ENCODE data around the gene TMEM108.

Gene TMEM108

DNA sequence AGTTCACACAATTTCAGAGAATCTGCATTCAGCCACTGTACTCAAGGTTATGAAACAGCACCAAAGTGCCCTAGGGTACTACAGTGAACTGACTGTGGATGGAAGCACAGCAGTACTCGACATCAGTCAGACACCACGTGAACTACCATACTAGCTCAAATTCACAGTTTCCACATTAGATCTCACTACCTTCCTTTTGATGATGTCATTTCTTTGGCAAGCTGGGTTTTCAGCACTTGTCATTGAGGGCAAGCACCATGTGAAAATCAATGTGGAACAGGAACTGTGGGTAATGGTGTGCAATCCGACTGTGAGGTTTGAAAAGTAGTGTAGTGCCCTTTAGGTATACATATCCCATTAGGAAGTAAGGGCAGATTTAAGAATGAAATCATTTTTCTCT is 251.1 kb downstream of the TMEM108 start:
- DNase-seq, result no peak

GRCh38 chr3:133292296-133292695 is 254.1 kb downstream of the TMEM108 start:
- no peak for DNase-seq

GRCh38 chr3:133293397-133294110 is 255.4 kb downstream of the TMEM108 start:
- no peak for DNase-seq

GRCh38 chr3:133294253-133294652 is 256.1 kb downstream of the TMEM108 start:
- no peak for DNase-seq

GRCh38 chr3:133295199-133295901 is 257.2 kb downstream of the TMEM108 start:
- DNase-seq, result no peak

DNA sequence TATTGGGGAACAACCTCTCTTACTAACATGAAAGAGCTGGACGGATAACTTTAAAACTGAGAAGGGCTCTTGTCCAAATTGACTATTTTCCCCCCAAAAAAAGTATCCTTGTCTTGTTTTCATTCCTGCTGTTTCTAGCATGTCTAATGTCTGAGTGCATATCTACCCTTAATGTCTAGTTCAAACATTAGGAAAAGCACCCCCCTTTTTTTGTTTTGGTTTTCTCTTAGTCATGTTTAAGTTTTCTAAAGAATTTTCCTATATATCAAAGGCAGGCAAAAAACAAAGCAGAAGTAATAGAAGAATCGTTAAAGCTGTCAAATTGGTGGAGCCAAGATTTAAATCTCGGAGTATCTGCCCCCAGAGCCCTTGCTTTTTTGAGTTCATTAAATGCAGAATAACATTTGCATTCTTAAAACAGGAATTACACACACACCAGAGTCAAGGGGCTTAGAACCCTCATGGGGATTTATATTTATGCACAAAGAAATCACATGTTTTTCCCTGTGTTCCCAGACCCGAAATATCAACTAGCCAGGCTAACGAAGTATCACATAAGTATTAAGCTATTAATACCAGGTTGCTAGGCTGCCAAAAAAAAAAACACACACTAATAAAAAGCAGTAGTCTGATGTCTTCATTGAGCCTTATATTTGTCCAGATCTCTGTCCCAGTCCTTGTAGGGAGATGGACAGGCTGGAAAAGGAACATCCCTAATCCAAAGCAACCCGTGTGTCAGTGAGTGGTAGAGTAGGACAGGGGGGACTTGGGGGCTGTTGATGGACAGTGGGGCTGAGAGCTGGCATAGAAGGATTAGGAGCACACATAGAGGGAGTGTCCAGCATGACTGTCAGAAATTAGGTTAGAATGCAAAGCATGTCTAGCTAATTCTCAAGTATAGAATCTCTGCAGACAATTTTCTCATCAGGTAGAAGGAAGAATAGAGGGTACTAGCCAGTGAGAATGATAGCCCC is 258.0 kb downstream of the TMEM108 start:
- peak; percentile 38 for DNase-seq

DNA sequence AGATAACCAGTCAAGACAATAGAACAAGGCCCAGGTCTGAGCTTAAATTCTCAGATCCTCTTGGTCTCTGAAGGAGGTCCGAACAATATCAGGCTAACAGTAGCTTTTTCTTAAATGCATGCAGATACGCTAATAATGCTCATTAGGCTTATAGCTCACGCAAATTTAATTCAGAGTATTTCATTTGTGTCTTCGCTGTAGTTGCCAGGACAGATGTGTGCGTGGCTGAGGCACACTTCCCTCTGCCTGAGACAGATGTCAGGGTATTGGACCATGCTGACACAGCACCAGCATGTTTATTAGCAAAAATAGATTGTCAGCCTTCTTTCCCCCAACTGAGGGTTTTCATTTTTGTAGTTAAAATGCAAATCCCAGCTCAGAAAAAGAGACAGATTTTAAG is 258.8 kb downstream of the TMEM108 start:
- no peak for DNase-seq

DNA sequence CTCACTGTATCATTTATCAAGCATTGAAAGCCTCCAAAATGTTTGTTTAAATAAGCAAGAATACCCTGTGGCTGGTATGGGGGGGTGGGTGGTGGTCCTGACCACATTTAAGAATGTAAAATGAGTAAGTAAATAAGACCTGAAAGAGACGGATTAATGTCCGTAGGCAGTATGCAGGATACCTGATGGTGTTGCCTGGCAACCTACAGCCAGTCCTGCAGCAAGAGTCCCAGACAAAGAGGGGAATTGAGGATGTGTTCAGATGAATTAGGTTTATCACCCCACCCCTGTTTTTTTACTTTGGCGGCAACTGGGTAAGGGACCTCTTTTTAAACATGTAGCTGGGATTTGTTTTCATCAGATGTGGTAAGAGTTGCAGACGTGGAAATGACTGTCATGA is 261.9 kb downstream of the TMEM108 start:
- no peak for DNase-seq

- DNase-seq, result no peak
Measured at GRCh38 chr3:133301194-133301593, 263.0 kb downstream of the TMEM108 start.

DNA sequence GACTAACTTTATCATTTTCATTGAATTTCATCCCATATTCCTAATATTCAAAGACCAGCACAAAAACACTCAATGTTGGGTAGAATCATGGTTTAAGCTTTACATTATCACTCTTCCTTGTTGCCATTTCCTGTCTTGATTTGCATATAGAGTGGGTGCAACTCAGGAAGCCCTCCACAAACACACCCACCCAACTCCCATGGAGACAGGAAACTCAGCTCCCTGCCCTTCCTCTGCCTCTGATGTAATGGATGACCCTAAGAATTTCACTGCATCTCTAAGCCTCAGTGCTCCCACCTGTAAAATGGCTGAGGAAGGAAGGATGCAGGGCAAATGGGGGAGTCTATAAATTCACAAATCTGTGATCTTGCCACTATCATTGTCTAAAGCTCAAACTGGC is 263.5 kb downstream of the TMEM108 start:
- no peak for DNase-seq

GRCh38 chr3:133303430-133303829 is 265.2 kb downstream of the TMEM108 start:
- DNase-seq, result no peak

GRCh38 chr3:133317866-133318265 is 279.7 kb downstream of the TMEM108 start:
- DNase-seq, result no peak

GRCh38 chr3:133328373-133328772 is 290.2 kb downstream of the TMEM108 start:
- DNase-seq, result no peak

- peak; percentile 17 for DNase-seq
Measured at GRCh38 chr3:133329626-133330025, 291.4 kb downstream of the TMEM108 start.

GRCh38 chr3:133330065-133330464 is 291.9 kb downstream of the TMEM108 start:
- DNase-seq, result peak; percentile 64

GRCh38 chr3:133330522-133330921 is 292.3 kb downstream of the TMEM108 start:
- DNase-seq, result no peak

DNA sequence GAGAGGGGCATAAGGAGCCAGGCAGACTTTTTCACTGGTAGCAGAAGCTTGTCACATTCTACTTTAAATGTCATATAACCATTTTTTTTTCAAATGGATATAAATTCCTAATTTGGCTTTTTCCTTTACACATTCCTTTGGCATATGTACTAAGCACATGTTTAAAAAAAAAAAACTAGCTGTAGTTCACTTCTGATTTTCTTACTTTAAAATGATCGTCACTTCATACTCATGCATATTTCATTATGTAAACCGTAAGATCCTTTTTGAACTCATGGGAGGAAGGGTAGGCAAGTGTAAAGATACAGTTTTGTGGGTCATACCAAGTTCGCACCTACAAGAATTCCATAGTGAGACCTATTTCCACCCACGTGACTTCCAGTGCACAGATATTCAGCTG is 316.5 kb downstream of the TMEM108 start:
- DNase-seq, result no peak

GRCh38 chr3:133360476-133360875 is 322.3 kb downstream of the TMEM108 start:
- no peak for DNase-seq

DNA sequence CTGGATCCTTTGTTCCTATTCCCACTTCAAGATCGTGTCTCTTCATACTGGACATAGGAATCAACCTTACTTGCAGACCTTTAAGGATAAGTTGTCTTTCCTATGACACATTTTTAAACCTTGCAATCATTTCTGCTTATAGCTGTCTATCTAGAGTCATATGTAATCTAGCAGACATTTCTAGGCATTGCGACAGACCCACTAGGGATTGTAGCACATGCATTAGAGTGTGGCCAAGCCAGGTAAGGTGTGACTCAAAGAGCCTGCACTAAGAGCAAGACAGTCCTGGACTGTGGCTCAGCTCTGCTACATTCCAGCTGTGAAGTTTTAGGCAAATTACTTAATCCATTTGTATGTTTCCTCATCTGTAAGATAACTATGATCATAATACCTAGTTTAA is 322.8 kb downstream of the TMEM108 start:
- no peak for DNase-seq

DNA sequence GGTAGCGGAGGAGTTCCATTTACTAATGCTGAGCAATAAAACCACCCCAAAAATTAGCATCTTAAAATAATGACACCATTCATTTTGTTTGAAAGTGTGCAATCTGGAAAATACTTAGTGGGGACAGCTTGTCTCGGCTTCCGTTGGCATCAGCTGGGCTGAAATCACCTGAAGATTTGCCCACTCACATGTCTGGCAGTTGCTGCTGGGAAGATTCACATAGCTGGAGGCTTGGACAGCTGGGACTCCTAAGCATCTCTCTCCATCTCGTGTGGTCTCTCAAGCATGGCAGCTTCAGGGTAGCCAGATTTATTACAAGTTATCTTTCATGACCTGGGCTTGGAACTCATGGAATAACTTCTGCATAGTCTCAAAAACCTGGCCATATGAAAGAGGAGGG is 323.2 kb downstream of the TMEM108 start:
- DNase-seq, result peak; percentile 68

DNA sequence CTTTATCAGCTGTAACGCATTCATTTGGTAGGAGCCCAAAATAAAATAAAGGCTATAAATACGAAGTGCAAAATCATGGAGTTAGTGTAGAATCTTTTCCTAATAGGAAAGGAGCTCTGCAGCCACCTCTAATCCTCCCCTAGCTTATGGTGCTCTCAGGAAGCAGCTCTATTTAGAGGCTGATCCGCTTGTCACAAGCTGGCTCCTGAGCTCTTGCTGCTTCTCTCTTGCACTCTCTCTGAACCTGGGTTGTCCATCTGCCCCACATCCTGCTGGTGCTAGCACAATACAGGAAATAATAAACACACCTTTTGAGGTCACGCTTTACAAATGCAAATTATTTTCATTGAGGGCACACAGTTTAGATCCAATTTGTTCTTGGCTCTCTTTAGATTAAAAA is 324.3 kb downstream of the TMEM108 start:
- DNase-seq, result peak; percentile 98

DNA sequence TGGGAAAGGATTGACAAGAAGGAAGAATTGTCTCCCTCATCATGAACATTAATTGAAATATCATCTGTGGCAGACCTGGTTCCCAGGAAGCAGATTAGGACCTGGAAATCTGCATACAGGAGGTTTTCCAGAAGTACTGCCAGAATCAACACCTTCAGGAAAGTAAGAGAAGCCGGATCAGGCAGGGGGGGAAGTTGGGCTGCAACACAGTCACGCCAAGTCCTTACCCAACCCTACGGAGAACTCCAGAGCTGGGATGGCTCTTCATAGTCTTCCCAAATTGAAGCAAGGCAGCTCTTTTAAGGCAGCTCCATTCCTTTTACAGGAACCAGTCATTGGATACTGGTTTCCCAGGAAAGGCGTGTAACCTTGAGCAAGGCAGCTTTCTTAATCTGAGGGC is 326.5 kb downstream of the TMEM108 start:
- DNase-seq, result no peak

- no peak for DNase-seq
Measured at GRCh38 chr3:133366921-133367320, 328.7 kb downstream of the TMEM108 start.

Data from NCI-H82 (cell line).